Spleen (tissue), 7 donors: ENCODE results near the gene RASSF5.

Experiments
- POLR2A ChIP-seq, 3 donors: fragments of 450-650 bp; IDR thresholded peaks; one replicate each; pipeline ENCODE4 v1.5.1; 2017; ENCODE audit warnings: antibody characterized with exemption in 3 of 3, mild to moderate bottlenecking in 1 of 3
- TF ChIP-seq, protein P1 (sequence below), 11 experiments: fragments of 200-600 bp in 7 of 11; fragments of 450-650 bp in 4 of 11; sonication (generic) in 4 of 11; IDR thresholded peaks in 8 of 11; conservative IDR thresholded peaks in 3 of 11; 1 replicate in 7 of 11; 2 replicates in 4 of 11; pipeline versions ENCODE4 v1.4.0 to v1.8.0; 2016 to 2021; ENCODE audit warnings: antibody characterized with exemption in 11 of 11, inconsistent platforms in 4 of 11, mild to moderate bottlenecking in 1 of 11
- donor health status: DM: no; HTN: no; CAD: no; lungs with moderate emphysema.
- donor health status: DM: no; HTN: no; CAD: no.
- donor health status: DM: no; HTN: no; CAD: no.

- TF ChIP-seq, protein P1, sequence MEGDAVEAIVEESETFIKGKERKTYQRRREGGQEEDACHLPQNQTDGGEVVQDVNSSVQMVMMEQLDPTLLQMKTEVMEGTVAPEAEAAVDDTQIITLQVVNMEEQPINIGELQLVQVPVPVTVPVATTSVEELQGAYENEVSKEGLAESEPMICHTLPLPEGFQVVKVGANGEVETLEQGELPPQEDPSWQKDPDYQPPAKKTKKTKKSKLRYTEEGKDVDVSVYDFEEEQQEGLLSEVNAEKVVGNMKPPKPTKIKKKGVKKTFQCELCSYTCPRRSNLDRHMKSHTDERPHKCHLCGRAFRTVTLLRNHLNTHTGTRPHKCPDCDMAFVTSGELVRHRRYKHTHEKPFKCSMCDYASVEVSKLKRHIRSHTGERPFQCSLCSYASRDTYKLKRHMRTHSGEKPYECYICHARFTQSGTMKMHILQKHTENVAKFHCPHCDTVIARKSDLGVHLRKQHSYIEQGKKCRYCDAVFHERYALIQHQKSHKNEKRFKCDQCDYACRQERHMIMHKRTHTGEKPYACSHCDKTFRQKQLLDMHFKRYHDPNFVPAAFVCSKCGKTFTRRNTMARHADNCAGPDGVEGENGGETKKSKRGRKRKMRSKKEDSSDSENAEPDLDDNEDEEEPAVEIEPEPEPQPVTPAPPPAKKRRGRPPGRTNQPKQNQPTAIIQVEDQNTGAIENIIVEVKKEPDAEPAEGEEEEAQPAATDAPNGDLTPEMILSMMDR (IDR thresholded peaks at IDR 0.05 in 8 of 11, conservative IDR thresholded peaks at IDR 0.05 in 3 of 11): no peak
- no peak for TF ChIP-seq POLR2A (IDR thresholded peaks at IDR 0.05)
Observed at GRCh38 chr1:206502812-206503211, 4.5 kb upstream of the RASSF5 start.
